ENCODE data around the gene EVI2B.
"Not testable (repeated sequence)": the region's sequence is repeated elsewhere in the genome, so short reads cannot be mapped to it uniquely, and the experiment has no call there.

EVI2B gene

GRCh38 chr17:31266042-31266441 lies 47.8 kb downstream of the EVI2B start:
- DNase-seq: peak; percentile 33

- DNase-seq: not testable (repeated sequence)
These were observed 50.9 kb downstream of the EVI2B start for GRCh38 chr17:31262923-31263322.

GRCh38 chr17:31261601-31262000 lies 52.3 kb downstream of the EVI2B start:
- no peak for DNase-seq

GRCh38 chr17:31260151-31260550 lies 53.7 kb downstream of the EVI2B start:
- no peak for DNase-seq

- DNase-seq: no peak
These were observed 56.9 kb downstream of the EVI2B start for GRCh38 chr17:31256936-31257335.

GRCh38 chr17:31254654-31255053 lies 59.2 kb downstream of the EVI2B start:
- DNase-seq: no peak

All from CD4-positive, alpha-beta T cell treated with Interleukin-10 for 1 hour (primary cell).